HG03575 (cell line): Measurements from ENCODE around the gene CENPP.
"Not testable (repeated sequence)": the region's sequence is repeated elsewhere in the genome, so short reads cannot be mapped to it uniquely, and the experiment has no call there.

ENCODE experiments used
- ATAC-seq: cut with Tn5 transposase; IDR thresholded peaks from one replicate; pipeline ENCODE4 v1.9.1; 2021; ENCODE audit not compliant: unreplicated experiment, insufficient number of reproducible peaks, low FRiP score; ENCODE audit errors: extremely low read depth

Gene CENPP

DNA sequence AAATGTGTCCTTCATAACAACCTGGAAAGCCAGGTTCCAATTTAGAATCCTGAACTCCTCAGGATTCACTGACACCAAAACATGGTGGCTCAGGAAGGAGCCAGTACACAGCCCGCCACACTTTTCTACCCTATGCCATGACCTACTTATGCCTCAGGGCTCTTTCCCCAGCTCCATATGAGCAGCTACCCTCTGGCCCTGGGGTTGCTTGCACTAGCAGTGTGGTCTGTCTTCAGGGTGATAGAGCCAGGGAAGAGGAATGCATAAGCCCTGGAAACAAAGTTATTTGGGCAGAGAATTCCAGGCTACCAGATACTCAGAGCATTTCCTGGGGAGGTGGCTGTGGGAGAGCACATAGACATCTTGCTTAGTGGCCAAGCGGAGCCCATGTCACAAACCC, 225.0 kb downstream of the CENPP start:
- no peak for ATAC-seq

GRCh38 chr9:92558612-92559374, 233.0 kb downstream of the CENPP start:
- ATAC-seq, result no peak

- no peak for ATAC-seq
Measured at GRCh38 chr9:92561374-92562330, 235.9 kb downstream of the CENPP start.

DNA sequence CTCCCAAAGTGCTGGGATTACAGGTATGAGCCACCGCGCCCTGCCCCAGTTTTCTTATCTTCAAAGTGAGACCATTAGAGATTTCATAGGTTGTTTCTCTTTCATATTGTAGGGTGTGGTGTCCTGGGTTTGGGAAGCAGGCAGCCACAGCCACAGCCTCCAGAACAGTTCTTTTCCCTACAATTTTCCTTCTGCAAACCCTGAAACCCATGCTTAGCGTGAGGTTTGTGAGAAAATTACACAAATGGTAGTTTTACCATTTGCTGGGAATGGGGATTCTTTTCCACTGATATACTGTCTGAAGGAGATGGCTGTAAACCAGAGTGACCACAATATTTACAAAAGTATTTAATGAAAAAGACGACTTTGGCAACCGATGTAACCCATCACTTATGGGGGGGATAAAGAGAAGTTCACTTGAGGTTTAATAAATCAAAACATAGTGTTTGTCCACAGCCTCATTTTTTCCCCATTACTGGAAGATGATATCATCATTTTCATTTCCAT, 236.8 kb downstream of the CENPP start:
- ATAC-seq, result no peak

DNA sequence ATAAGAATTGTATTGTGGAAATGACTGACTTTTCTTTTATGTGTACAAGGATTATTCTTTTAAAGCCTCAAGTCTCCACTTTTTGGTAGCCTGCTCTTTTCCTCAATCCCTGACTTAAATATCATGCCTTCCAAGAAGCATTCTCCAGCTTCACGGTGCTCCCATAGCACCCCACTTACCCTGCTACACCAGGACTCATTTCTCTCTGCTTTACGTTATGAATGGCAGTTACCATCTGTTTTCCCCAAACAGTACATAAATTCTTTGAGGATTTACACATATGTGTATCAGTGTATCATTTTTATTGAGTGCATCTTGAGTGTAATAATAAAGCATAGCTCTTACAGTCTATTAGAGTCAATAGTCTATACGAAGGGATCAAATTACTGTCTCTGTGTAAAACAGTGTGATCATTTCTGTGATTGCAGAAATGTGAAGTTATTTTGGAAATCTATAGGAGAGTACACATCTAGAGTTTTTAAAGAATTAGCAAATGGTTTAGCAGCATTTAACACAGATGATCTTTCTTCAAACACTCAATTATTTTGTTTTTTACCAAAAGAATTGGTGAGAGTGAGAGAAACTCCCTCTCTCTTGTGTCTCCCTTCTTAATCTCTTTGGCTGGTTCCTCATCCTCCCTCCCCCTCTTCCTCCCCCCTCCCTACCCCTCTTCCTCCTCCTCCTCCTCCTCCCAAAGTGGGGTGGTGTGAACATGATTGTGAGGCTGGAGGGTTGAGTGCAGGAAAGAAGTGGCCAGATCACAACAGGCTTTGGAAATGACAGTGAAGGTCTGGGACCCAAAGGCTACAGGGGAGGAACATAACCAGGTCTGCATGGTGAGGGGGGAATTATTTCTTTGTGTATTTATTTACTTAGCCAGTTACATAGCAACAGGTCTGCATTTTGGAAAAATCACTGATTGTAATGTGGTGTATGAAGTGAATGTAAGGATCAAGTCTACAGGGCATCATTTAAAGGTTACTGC, 237.7 kb downstream of the CENPP start:
- no peak for ATAC-seq

DNA sequence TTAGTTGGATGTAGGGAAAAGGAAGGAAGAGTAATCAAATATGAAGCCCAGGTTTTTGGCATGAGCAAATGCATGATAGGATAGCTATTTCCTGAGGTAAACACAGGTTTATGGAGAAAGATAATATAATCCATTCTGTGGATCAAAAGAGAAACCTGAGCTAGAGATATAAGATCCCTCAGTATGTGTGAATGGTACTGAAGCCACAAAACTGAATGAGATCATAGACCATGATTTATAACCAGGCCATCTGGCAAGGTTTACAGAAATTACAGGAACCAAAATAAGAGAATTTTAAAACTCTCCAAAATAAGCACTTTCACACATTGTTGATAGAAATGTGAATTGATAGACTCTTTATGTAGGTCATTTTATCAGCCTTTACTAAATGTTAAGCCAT, 238.8 kb downstream of the CENPP start:
- no peak for ATAC-seq

GRCh38 chr9:92564982-92565381, 239.2 kb downstream of the CENPP start:
- ATAC-seq, result no peak

DNA sequence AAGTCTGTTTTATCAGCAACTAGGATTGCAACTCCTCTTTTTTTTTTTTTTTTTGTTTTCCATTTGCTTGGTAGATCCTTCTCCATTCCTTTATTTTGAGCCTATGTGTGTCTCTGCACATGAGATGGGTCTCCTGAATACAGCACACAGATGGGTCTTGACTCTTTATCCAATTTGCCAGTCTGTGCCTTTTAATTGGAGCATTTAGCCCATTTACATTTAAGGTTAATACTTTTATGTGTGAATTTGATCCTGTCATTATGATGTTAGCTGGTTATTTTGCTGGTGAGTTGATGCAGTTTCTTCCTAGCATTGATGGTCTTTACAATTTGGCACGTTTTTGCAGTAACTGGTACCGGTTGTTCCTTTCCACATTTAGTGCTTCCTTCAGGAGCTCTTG, 246.1 kb downstream of the CENPP start:
- ATAC-seq, result not testable (repeated sequence)

- not testable (repeated sequence) for ATAC-seq
Measured at GRCh38 chr9:92573612-92574011, 247.9 kb downstream of the CENPP start.

- ATAC-seq, result no peak
Measured at GRCh38 chr9:92576175-92576574, 250.4 kb downstream of the CENPP start.

- no peak for ATAC-seq
Measured at GRCh38 chr9:92589923-92590322, 264.2 kb downstream of the CENPP start.

- no peak for ATAC-seq
Measured at GRCh38 chr9:92590377-92590776, 264.6 kb downstream of the CENPP start.

DNA sequence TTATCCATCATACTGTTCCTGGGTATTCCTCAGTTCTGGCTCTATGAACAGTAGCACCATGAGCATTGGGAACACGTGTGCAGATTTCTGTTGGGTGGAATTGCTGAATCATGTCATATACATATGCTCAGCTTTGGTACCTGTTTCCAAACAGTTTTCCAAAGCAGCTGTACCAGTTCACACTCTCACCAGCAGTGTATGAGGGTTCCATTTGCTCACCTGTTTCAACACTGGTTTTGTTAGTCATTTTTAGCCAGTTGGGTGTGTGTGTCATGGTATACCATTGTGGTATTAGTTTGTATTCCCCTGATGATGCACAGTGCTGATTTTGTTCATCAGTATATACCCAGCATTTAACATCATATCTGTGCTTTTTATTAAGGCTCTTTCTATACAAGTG, 266.8 kb downstream of the CENPP start:
- ATAC-seq, result no peak

DNA sequence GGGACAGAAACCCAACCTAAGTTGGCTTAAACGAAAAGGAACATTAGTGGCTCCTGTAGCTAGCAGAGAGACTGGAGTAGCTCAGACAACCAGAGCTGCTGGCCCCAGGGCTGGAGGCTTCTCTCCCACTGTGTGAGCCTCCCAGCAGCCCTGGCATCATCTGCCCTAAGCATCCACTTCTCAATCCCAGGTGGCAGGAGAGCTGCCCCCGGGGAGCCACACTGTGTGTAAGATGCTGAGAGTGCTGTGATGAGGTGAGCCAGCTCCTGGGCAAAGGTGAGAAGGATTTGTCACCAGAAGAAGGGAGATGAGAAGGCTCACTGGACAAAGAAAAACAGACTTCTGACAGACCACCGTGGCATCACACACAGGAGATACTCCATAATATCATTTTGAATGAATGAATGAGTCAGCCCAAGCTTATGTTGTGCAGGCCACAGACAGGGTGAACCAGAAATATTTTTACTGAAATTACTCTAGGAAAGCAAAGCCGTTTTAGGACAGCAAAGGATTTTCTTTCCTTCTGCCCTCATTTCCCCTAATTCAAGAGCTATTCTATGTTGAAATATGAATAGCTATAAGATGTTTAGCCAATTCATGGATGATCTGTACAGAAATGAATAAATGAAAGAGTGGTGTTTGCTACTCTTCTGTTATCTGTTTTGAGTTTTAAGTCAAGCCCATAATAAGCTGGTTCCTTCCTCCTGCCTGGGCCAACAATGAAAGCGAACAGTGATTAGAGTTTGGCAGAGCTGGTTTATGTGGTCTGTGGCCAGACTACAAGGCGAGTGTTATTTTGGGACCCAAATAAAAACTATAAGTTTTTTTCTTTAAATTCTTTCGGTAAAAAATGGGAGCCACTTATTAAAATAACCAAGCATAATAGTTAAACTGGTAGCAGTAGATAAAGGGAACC, 267.5 kb downstream of the CENPP start:
- no peak for ATAC-seq

DNA sequence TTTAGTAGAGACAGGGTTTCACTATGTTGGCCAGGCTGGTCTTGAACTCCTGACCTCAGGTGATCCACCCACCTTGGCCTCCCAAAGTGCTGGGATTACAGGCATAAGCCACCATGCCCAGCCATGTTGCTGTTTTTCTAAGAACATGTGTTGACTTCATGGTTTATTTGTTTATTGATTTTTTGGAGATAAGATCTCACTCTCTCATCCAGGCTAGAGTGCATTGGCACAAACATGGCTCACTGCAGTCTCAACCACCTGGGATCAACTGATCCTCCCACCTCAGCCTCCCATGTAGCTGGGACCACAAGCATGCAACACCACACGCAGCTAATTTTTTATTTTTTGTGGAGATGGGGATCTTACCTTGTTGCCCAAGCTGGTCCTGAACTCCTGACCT, 269.3 kb downstream of the CENPP start:
- not testable (repeated sequence) for ATAC-seq

DNA sequence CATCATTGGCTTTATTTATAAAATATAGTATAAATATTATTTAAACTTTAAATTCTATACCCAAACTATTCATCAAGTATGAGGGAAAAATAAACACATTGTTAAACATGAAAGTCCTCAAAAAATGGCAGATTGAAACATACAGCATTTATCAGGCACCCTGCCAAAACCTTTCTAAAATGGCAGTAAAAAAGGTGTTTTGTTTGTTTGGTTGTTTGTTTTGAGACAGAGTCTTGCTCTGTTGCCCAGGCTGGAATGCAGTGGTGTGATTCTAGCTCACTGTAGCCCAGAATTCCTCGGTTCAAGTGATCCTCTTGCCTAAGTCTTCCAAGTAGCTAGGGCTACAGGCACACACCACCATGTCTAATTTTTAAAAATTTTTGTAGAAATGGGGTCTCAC, 270.2 kb downstream of the CENPP start:
- no peak for ATAC-seq

DNA sequence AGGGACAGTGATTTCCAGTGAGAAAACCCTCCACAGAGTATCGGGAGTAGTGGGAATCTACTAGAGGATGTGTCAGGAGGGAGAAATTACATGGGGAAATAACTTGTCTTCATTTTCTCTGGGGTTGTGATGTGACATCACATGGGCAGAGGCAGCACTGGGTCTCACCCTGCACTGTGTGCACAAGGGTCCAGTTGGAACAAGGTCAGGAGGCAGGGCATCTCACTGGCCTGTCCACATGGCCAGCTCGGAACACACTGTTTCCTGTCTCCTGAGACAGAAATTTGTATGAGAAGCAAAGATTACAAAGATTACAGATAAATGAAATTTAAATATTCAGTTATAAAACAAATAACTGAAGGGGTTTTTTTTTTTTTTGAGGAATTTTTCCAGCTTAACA, 272.6 kb downstream of the CENPP start:
- ATAC-seq, result no peak

GRCh38 chr9:92599938-92600461, 274.2 kb downstream of the CENPP start:
- no peak for ATAC-seq
